Lower leg skin (tissue), 4 donors: ENCODE results near the gene ISG20L2. TPM values are rescaled to one million over a fixed set of nuclear protein-coding genes. Genes with fewer than 3 reads are reported as not detected.

ENCODE experiments used
- DNase-seq, 2 donors: peaks; one replicate each; pipeline ENCODE4 v3.0.0-alpha.2; 2019; ENCODE audit warnings: low spot score in 2 of 2
- H3K4me3 ChIP-seq: fragments of 200-600 bp; sonication (generic); 2 replicates; pipeline ENCODE4 v1.5.1; 2017; ENCODE audit warnings: mild to moderate bottlenecking, low read depth; ENCODE audit not compliant: poor library complexity, severe bottlenecking
- CTCF ChIP-seq, 3 donors: fragments of 450-650 bp; IDR thresholded peaks; one replicate each; pipeline ENCODE4 v1.5.1; 2016; ENCODE audit warnings: antibody characterized with exemption in 3 of 3, mild to moderate bottlenecking in 3 of 3, moderate library complexity in 2 of 3
- POLR2A ChIP-seq, 2 donors: fragments of 450-650 bp; IDR thresholded peaks; one replicate each; pipeline ENCODE4 v1.6.1; 2016 to 2017; ENCODE audit warnings: antibody characterized with exemption in 2 of 2, mild to moderate bottlenecking in 1 of 2, moderate library complexity in 1 of 2
- WGBS, 2 donors: methylation state at CpG; one replicate each; pipeline ENCODE4 v1.1.5; 2018; 5-methylcytosine and 5-hydroxymethylcytosine counted together
- intact Hi-C: fragments of 100-400 bp; cut with DNase I; formaldehyde crosslinking; loops from one replicate; pipeline ENCODE4 v1.15.0; 2023; ENCODE audit warnings: low total_unique reads
- total RNA-seq, 4 donors: library from RNA; depleted of rRNA; stranded (reverse); fragments of >200 nt; gene quantifications; one replicate each; pipeline ENCODE4 v1.1.0, GENCODE V29; 2016

Gene ISG20L2
- total RNA-seq, 4 donors from 2014 or later: 13.4 to 21.4 (median 16.7) TPM

GRCh38 chr1:156740741-156741480 lies 12.3 kb upstream of the ISG20L2 start, which contains the start of gene MRPL24:
TSS of gene MRPL24 (minus strand) at chr1:156741088. CDS start at chr1:156738704, 2,384 bp downstream.
- DNase-seq: peak; percentile 99

GRCh38 chr1:156740237-156740740 lies 11.7 kb upstream of the ISG20L2 start:
- H3K4me3 ChIP-seq: peak overlapping the region; percentile 67
- intact Hi-C loops: no loop called here
- WGBS, 2 donors: 16 to 17% methylated on average over 7 of the region's 7 CpGs
- TF ChIP-seq CTCF (IDR thresholded peaks at IDR 0.05) (no peak), POLR2A (IDR thresholded peaks at IDR 0.05) (no peak)
- DNase-seq: peak in 1 of 2 donors; percentile 42

More at GRCh38 chr1:156740741-156741480, 12.3 kb upstream of the ISG20L2 start, which contains the start of gene MRPL24:
- TF ChIP-seq POLR2A (IDR thresholded peaks at IDR 0.05) (no peak), CTCF (IDR thresholded peaks at IDR 0.05) (no peak)
- 0% methylated on average over 38 of the region's 38 CpGs for WGBS, 2 donors
- H3K4me3 ChIP-seq: peak within 1 kb of the TSS; percentile 67
- intact Hi-C loops: no loop called here

- DNase-seq: no peak
- H3K4me3 ChIP-seq: no peak overlapping the region
- WGBS, 2 donors: 70 to 76% methylated on average over 2 of the region's 2 CpGs
- no peak for TF ChIP-seq POLR2A (IDR thresholded peaks at IDR 0.05)
- no peak for TF ChIP-seq CTCF (IDR thresholded peaks at IDR 0.05)
- intact Hi-C loops: no loop called here
Observed at GRCh38 chr1:156738916-156739315, 10.3 kb upstream of the ISG20L2 start.

GRCh38 chr1:156738407-156738806 lies 9.8 kb upstream of the ISG20L2 start:
- WGBS, 2 donors: 89 to 90% methylated on average over 10 of the region's 10 CpGs
- no peak for DNase-seq
- H3K4me3 ChIP-seq: no peak overlapping the region
- intact Hi-C loops: no loop called here
- TF ChIP-seq CTCF (IDR thresholded peaks at IDR 0.05) (no peak), POLR2A (IDR thresholded peaks at IDR 0.05) (no peak)

GRCh38 chr1:156733989-156734584 lies 5.5 kb upstream of the ISG20L2 start:
- intact Hi-C loops: no loop called here
- 88 to 89% methylated on average over 19 to 20 of the region's 20 CpGs for WGBS, 2 donors
- no peak for DNase-seq
- H3K4me3 ChIP-seq: no peak overlapping the region
- TF ChIP-seq CTCF (IDR thresholded peaks at IDR 0.05): no peak
- TF ChIP-seq POLR2A (IDR thresholded peaks at IDR 0.05): no peak
